Fibroblast of lung (primary cell): ENCODE results near the gene ZNF562. TPM values are rescaled to one million over a fixed set of nuclear protein-coding genes. Genes with fewer than 3 reads are reported as not detected.

Experiments
- DNase-seq, 2 donors: peaks; one replicate each; pipeline versions ENCODE4 v3.0.0 to v3.0.0-alpha.2; 2010; ENCODE audit warnings: low read depth in 2 of 2
- H2AFZ ChIP-seq: 2 replicates; pipeline ENCODE4 v1.5.1; 2012; ENCODE audit warnings: low read length, control low read depth, inconsistent platforms
- H3K27ac ChIP-seq: 2 replicates; pipeline ENCODE4 v1.5.1; 2011; ENCODE audit warnings: low read length, control low read depth; ENCODE audit not compliant: insufficient read depth
- H3K27me3 ChIP-seq: 2 replicates; pipeline ENCODE4 v1.5.1; 2011; ENCODE audit warnings: mild to moderate bottlenecking, low read length; ENCODE audit not compliant: control insufficient read depth, insufficient read depth
- H3K36me3 ChIP-seq: 2 replicates; pipeline ENCODE4 v1.5.1; 2011; ENCODE audit warnings: low read length; ENCODE audit not compliant: control insufficient read depth, insufficient read depth
- H3K4me1 ChIP-seq: 2 replicates; pipeline ENCODE4 v1.5.1; 2011; ENCODE audit warnings: low read length; ENCODE audit not compliant: control insufficient read depth, insufficient read depth; ENCODE audit errors: extremely low read depth
- H3K4me2 ChIP-seq: 2 replicates; pipeline ENCODE4 v1.5.1; 2011; ENCODE audit warnings: low read length, control low read depth; ENCODE audit not compliant: insufficient read depth; ENCODE audit errors: extremely low read depth
- H3K4me3 ChIP-seq, 4 experiments: fragments of 200-600 bp in 1 of 4; sonication (generic) in 1 of 4; replicated peaks in 1 of 4; 2 replicates each; pipeline ENCODE4 v1.5.1; 2011 to 2016; ENCODE audit warnings: low read length in 4 of 4, low read depth in 3 of 4, mild to moderate bottlenecking in 3 of 4, control low read depth in 2 of 4, inconsistent platforms in 1 of 4, mixed read lengths in 1 of 4; ENCODE audit not compliant: insufficient read depth in 1 of 4; ENCODE audit errors: control extremely low read depth in 1 of 4
- H3K79me2 ChIP-seq: 2 replicates; pipeline ENCODE4 v1.5.1; 2012; ENCODE audit warnings: mild to moderate bottlenecking, low read length, inconsistent platforms; ENCODE audit not compliant: control insufficient read depth, insufficient read depth
- H3K9ac ChIP-seq: 2 replicates; pipeline ENCODE4 v1.5.1; 2011; ENCODE audit warnings: mild to moderate bottlenecking, low read length, control low read depth; ENCODE audit not compliant: insufficient read depth
- H3K9me3 ChIP-seq: 2 replicates; pipeline ENCODE4 v1.5.1; 2012; ENCODE audit warnings: low read depth, low read length; ENCODE audit not compliant: control insufficient read depth, insufficient read depth
- H4K20me1 ChIP-seq: 2 replicates; pipeline ENCODE4 v1.5.1; 2011; ENCODE audit warnings: low read length; ENCODE audit not compliant: control insufficient read depth, insufficient read depth; ENCODE audit errors: extremely low read depth
- CTCF ChIP-seq, 2 donors: IDR thresholded peaks in 1 of 2; conservative IDR thresholded peaks in 1 of 2; 1 replicate in 1 of 2; 2 replicates in 1 of 2; pipeline ENCODE4 v1.5.1; 2011 to 2012; ENCODE audit warnings: low read length in 2 of 2, control low read depth in 1 of 2, inconsistent platforms in 1 of 2, low read depth in 1 of 2, mild to moderate bottlenecking in 1 of 2
- EZH2 ChIP-seq: IDR thresholded peaks from 2 replicates; pipeline ENCODE4 v1.5.1; 2012; ENCODE audit warnings: low read length, control low read depth, mild to moderate bottlenecking; ENCODE audit errors: missing control alignments
- polyA plus RNA-seq, 2 donors: library from polyadenylated mRNA; depleted of rRNA in 1 of 2; stranded (reverse) in 1 of 2; unstranded in 1 of 2; fragments of >200 nt; gene quantifications; 2 replicates each; pipeline ENCODE4 v1.2.1, GENCODE V29; 2011 to 2012; ENCODE audit warnings: missing spikeins in 1 of 2
- total RNA-seq: library from RNA; depleted of rRNA; stranded (reverse); fragments of >200 nt; gene quantifications from 2 replicates; pipeline ENCODE4 v1.2.1, GENCODE V29; 2014

The ZNF562 gene
- total and polyA plus RNA-seq, 2 donors (not counting 1 experiment from before 2014, with no cell fraction given) = 12.2 to 28.6 TPM

DNA sequence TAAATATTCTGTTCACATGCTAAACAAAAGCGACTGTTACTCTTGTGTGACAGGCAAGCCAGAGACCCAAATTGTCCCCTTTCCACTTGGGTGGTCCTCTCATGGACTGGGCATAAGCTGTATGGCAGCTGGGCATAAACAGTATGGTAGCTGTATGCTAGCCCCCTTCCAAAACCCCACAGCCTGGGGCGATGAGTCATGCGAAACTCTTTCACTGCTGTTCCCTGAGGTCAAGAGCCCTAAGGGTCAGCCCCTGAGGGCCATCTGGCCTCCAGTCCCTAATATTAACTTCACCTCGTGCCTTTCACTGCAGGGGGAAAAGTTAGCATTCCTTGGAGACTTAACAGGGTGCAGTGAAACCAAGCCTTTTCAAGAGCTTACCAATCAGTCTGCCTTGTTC lies 45.6 kb upstream of the ZNF562 start:
- Histone ChIP-seq H3K9me3 (no peaks in the 10 kb centered on the region), H3K36me3 (no peaks in the 10 kb centered on the region), H4K20me1 (no peaks in the 10 kb centered on the region), H3K27me3 (no peaks in the 10 kb centered on the region), H3K4me2 (no peak overlapping the region), H3K79me2 (no peaks in the 10 kb centered on the region), H3K4me3 (no peak overlapping the region), H3K9ac (no peak overlapping the region), H3K27ac (no peak overlapping the region), H2AFZ (no peak overlapping the region), H3K4me1 (no peaks in the 10 kb centered on the region)
- DNase-seq = no peak
- TF ChIP-seq CTCF (conservative IDR thresholded peaks at IDR 0.05 in 1 of 2, IDR thresholded peaks at IDR 0.05 in 1 of 2; ENCODE audit: low read depth in 1 of 2, low read length in 2 of 2) = no peak
- TF ChIP-seq EZH2 = no peak

DNA sequence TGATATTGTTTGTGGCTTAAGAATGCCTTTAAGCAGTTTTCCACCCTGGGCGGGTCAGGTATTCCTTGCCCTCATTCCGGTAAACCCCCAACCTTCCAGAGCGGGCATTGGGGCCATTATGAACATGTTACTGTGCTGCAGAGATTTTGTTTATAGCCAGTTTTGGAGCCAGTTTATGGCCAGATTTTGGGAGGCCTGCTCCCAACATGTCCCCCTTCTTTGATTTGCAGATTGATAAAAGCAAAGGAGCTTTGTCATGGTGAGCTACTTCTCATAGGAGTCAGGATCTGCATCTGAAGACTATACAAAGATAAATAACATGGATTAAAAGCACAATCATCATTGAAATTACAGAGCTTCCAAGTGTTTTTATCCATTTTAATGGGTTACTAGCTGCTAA lies 36.9 kb upstream of the ZNF562 start:
- Histone ChIP-seq H3K9ac (no peak overlapping the region), H3K27me3 (no peaks in the 10 kb centered on the region), H3K79me2 (no peaks in the 10 kb centered on the region), H3K4me3 (no peak overlapping the region), H3K36me3 (no peaks in the 10 kb centered on the region), H3K9me3 (no peaks in the 10 kb centered on the region), H3K4me1 (no peaks in the 10 kb centered on the region), H3K4me2 (no peak overlapping the region), H4K20me1 (no peaks in the 10 kb centered on the region), H2AFZ (no peak overlapping the region), H3K27ac (no peak overlapping the region)
- no peak for DNase-seq
- TF ChIP-seq CTCF (conservative IDR thresholded peaks at IDR 0.05 in 1 of 2, IDR thresholded peaks at IDR 0.05 in 1 of 2; ENCODE audit: low read depth in 1 of 2, low read length in 2 of 2) (no peak), EZH2 (no peak)

GRCh38 chr19:9709305-9709704 lies 34.4 kb upstream of the ZNF562 start:
- Histone ChIP-seq H3K4me2 (no peak overlapping the region), H3K36me3 (no peaks in the 10 kb centered on the region), H3K4me3 (no peak overlapping the region), H3K79me2 (no peaks in the 10 kb centered on the region), H3K4me1 (no peaks in the 10 kb centered on the region), H4K20me1 (no peaks in the 10 kb centered on the region), H3K27ac (no peak overlapping the region), H3K27me3 (no peaks in the 10 kb centered on the region), H3K9ac (no peak overlapping the region), H2AFZ (no peak overlapping the region), H3K9me3 (no peaks in the 10 kb centered on the region)
- TF ChIP-seq EZH2 = no peak
- TF ChIP-seq CTCF (conservative IDR thresholded peaks at IDR 0.05 in 1 of 2, IDR thresholded peaks at IDR 0.05 in 1 of 2; ENCODE audit: low read depth in 1 of 2, low read length in 2 of 2) = no peak
- no peak for DNase-seq
